RWPE1 (cell line): ENCODE results near the gene PHLDA2.

Experiments used
- CTCF ChIA-PET: fragments of 350-600 bp; sonication (Branson Sonifier 250); formaldehyde crosslinking; extraction: SDS; loops from one replicate; lab custom pipeline; 2021; lab: Yijun Ruan, JAX
- POLR2A ChIA-PET: fragments of 400-600 bp; formaldehyde crosslinking; extraction: SDS; loops from one replicate; lab custom pipeline; 2020; ENCODE audit warnings: antibody characterized with exemption; ENCODE audit not compliant: low non-redundant PET; lab: Yijun Ruan, JAX
- DNase-seq: peaks from one replicate; pipeline ENCODE4 v3.0.0; 2012; ENCODE audit warnings: low spot score
- H3K27ac ChIP-seq: fragments of 450-650 bp; 2 replicates; pipeline ENCODE4 v1.5.1; 2017
- TF ChIP-seq, protein P1 (sequence below): fragments of 450-650 bp; conservative IDR thresholded peaks from 2 replicates; pipeline ENCODE4 v1.5.1; 2017; ENCODE audit warnings: low read depth, mild to moderate bottlenecking

The PHLDA2 gene

DNA sequence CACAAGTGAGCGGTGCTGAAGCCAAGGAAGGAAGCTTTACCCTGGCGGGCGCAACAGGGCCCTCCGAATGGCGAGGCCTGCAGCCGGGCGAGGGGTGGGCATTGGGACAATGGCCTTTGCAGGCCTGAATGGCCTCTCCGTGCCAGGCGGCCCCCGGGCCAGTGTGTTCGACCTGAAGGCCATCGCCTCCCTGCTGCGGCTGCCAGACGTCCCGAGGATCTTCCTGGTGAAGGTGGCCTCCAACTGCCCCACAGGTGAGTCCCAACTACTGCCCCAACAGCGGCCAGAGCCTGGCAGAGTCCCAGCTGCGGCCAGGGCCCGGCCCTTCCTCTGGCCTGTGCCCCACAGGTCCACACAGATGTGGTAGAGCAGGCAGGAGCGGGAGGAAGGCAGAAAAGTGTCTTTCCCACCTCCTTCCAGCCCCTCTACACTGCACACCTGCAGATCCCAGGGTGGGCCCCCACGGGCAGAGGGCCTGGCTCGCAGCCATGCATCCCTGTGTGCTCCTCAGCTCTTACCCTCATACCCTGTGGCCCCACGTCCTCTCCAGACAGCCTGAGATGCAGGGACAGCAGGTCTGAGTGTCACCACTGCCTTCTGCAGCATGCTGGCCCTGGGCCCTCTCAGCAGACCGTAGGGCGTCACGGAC, 11.3 kb downstream of the PHLDA2 start:
- TF ChIP-seq, protein P1, sequence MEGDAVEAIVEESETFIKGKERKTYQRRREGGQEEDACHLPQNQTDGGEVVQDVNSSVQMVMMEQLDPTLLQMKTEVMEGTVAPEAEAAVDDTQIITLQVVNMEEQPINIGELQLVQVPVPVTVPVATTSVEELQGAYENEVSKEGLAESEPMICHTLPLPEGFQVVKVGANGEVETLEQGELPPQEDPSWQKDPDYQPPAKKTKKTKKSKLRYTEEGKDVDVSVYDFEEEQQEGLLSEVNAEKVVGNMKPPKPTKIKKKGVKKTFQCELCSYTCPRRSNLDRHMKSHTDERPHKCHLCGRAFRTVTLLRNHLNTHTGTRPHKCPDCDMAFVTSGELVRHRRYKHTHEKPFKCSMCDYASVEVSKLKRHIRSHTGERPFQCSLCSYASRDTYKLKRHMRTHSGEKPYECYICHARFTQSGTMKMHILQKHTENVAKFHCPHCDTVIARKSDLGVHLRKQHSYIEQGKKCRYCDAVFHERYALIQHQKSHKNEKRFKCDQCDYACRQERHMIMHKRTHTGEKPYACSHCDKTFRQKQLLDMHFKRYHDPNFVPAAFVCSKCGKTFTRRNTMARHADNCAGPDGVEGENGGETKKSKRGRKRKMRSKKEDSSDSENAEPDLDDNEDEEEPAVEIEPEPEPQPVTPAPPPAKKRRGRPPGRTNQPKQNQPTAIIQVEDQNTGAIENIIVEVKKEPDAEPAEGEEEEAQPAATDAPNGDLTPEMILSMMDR = no peak
- CTCF ChIA-PET = interaction anchor here (1.3 kb wide), 1 partner anchor 174 kb away, joined by 3 read pairs; no protein-coding TSS in a partner anchor
- POLR2A ChIA-PET = no interaction called here

DNA sequence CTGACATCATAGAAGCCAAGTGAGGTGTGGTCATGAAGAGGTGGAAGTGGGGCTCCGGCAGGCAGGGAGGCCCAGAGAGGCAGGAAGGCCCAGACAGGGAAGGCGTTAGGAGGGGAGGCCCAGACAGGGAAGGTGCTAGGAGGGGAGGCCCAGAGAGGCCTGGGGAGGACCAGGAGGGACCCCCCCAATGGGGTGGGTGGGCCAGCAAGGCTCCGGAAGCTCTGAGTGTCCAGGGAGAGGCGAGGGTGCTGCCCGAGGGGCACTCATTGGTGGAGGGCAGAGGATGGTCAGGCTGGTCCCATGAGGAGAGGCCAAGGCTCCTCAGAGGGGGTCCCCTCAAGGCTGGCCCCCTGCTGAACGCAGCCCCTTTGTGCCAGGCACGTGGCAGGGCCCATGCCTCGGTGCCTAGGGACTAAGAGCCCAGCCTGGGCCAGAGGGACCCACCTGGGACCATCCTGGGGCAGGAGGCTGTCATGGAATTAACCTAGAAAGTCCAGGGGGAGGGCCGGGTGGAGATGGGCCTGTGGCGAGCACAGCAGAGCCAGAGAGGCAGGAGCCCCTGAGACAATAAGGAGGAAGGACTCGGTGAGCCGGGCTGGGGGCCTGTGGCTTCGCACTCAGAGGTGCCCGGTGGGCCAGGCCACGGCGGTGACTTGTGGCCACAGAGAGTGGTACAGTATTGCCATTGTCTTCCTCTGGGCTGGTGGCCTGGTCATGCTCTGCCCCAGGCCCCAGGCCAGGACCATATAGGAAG, 12.2 kb downstream of the PHLDA2 start:
- TF ChIP-seq, protein P1 = no peak
- CTCF ChIA-PET = no interaction called here
- H3K27ac ChIP-seq = 0 out of 2 replicates have a peak overlapping the region, but pooled peaks have one; percentile 7
- POLR2A ChIA-PET = no interaction called here
- DNase-seq = no peak

More for the DNA sequence above, 11.3 kb downstream of the PHLDA2 start:
- peak overlapping the region; percentile 16; the same call in 1 of the 2 replicates for H3K27ac ChIP-seq
- DNase-seq = no peak

DNA sequence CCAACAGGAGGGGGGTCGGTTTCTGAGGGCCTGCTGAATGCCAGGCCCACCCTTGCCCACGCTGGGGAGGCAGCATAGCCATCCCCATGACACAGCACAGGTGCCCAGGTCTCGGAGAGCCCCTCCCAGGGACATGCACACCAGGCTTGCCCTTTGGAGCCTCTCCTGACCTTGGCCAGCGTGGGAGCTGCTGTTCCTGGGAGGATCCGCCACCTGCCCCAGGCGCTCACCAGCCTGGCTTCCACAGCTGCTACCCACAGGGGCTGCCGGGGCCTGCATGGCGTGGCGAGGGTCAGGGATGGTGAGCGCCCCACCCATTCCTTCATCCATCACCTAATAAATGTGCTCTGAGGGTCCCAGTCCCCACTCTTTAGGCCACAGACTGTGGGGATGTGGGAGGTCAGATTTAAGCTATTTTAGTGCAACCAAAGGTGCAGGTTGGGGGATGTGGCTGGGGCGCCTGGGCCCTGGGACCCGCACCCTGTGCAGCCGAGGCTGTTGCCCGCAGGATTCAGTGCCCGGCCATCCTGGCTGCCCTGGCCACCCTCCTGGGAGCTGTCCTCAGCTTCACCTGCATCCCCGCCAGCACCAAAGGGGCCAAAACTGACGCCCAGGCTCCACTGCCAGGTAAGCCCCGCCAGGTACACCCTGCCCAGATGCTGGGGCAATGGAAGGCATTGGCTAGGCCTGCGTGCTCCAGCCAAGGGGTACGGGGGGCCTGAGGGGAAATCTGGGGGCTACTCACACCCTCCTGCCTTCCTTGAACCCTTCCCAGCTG, 12.9 kb downstream of the PHLDA2 start:
- TF ChIP-seq, protein P1 = no peak
- DNase-seq = no peak
- ChIA-PET CTCF (no interaction called here), POLR2A (no interaction called here)
- H3K27ac ChIP-seq = peak overlapping the region; percentile 7; the same call in 1 of the 2 replicates

DNA sequence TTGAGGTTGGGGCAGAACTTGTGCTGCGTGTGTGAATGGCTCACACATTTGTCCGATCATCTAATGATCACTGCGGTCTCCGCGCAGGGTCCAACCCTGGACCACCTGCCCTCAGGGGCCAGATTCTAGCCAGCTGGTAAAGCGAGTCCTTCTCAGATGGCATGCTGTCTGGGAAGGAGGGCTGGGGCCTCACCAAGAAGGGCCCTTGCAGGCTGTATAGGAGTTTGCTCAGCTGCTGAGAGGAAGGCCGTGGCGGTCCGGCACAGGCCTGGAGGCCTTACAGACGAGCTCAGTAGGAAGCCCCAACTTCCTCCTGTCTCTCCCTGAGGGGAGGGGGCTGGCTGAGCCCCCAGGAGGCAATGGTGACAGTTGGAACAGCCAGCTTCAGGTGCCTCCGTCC, 13.7 kb downstream of the PHLDA2 start:
- DNase-seq = no peak
- TF ChIP-seq, protein P1 = no peak
- H3K27ac ChIP-seq = peak overlapping the region; percentile 7; the same call in 1 of the 2 replicates
- POLR2A ChIA-PET = no interaction called here
- CTCF ChIA-PET = interaction anchor here (0.5 kb wide), 1 partner anchor 26 kb away, joined by 7 read pairs; no protein-coding TSS in a partner anchor

DNA sequence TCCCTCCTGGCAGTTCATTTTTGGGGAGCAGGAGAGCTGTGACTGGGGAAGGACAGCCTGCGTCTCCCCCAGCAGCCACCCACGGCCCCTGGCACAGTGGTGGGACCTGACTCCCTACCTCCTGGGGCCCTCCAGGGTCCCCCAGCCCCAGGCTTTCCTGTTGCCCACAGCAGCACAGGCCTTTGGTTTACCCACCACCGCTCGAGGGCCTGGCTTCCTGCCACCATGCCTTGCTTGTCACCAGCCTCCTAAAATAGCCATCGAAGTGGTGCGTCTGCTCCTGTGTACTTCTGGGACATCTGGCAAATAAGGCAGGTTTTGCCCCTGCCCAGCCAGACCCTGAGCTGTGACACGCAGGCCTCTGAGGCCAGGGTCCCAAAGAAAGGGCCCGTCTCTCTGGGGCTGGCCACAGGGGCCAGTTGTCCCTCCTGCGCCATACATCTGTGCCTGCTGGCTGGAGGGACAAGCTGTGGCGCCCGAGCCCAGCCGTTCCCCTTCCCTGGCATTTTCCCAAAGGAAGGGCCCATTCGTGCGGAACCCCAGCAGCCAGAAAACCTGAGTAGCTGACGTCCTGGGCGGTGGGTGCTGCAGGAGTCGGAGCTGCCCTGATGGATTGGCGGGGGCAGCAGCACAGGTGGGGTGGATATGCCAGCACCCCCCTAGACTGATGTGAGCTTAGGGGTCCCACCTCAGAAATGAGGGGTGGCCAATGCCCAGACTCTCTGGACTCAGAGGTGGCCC, 14.6 kb downstream of the PHLDA2 start:
- H3K27ac ChIP-seq = 0 out of 2 replicates have a peak overlapping the region, but pooled peaks have one; percentile 96
- ChIA-PET CTCF (interaction anchor here (0.5 kb wide), 1 partner anchor 25 kb away, joined by 7 read pairs; no protein-coding TSS in a partner anchor), POLR2A (no interaction called here)
- DNase-seq = no peak
- TF ChIP-seq, protein P1 = no peak
